A549 treated with Mapracorat at 1 μM for 4 hours (cell line): ENCODE results near the gene SPPL2A. TPM values are rescaled to one million over a fixed set of nuclear protein-coding genes. Genes with fewer than 3 reads are reported as not detected.

Experiments
- total RNA-seq: library from RNA; stranded (reverse); fragments of 200-300 nt; extraction: Qiagen RNA extraction; gene quantifications from 5 replicates; pipeline ENCODE4 v1.2.3, GENCODE V29; 2022

SPPL2A gene, protein sequence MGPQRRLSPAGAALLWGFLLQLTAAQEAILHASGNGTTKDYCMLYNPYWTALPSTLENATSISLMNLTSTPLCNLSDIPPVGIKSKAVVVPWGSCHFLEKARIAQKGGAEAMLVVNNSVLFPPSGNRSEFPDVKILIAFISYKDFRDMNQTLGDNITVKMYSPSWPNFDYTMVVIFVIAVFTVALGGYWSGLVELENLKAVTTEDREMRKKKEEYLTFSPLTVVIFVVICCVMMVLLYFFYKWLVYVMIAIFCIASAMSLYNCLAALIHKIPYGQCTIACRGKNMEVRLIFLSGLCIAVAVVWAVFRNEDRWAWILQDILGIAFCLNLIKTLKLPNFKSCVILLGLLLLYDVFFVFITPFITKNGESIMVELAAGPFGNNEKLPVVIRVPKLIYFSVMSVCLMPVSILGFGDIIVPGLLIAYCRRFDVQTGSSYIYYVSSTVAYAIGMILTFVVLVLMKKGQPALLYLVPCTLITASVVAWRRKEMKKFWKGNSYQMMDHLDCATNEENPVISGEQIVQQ
- total RNA-seq: 77.1 to 103 TPM (median 92.1 TPM) in 5 replicates

DNA sequence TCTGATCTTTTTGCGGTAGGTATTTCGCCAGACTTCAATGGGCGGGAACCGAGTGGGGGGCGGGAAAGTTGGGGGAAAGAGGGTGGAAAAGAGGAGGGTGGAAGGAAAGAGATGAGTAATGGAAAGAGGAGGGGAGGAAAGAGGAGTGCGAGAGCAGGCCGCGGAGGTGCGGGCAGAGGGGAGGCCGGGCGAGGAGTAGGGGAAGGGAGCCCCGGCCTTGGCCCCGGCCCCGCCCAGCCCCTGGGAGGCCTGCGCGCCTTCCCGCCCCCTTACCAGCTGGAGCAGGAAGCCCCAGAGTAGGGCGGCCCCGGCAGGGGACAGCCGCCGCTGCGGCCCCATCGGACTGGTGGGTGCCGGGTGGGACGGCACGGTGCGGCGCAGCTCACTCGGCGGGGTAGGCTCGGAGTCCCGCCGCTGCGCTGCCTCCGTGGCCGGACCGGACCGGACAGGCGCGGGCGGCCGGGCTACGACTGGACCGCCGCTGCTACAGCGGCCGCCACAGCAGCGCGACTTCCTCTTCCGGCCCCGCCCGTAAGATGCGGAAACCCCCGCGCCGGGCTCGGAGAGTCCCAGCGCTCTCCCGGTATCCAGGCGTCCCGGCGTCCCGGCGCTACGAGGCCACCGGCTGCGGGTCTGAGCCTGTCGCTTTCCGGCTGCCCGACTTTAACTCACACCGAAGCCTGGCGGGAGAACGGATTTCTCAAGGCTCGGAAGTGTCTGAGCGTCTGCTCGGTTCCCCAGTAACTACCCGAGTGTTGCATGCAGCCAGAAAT lies at the start of gene SPPL2A:
TSS of gene SPPL2A (minus strand) at position 512 of the 773 bp plus-strand sequence. CDS start at position 339, 173 bp downstream.

DNA sequence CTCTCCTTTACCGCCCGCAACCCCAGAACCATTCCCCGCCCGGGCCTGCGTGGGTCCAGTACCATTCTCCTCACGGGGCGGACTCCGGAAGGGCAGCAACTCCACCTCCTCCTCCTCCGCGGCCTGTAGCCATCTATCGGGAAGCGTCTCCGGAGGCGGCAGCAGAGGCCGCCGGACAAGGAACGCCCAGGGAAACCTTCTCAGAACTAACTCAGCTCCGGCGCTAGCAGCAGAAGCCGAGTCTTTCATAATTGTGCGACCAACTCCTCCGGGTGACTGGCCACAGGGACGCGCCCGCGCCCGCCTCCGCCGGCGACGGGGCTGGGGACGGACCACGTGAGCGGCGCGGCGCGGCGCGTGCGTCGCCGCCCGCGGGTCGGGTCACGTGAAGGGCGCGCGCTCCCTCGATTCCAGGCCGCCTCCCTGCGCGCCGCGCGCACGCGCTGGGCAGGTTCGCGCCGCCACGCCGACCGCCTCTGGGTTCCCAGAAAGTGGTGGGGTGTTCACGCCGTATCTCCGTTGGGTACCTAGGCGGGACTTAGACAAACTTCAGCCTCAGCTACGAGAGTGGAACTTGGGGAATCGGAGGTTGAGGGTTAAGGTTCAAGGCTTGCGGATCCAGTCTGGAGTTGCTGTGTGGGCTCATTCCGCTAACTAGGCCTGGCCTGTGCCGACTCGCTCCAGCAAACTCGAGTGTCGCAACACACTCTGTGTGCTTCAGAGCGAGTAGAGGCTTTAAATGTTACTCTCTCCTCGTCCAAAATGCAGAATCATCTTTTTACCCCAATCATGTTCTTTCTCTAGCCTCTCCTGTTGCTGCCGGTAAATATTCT lies 78.8 kb downstream of the SPPL2A start, which contains the start of gene TRPM7:
TSS of gene TRPM7 (minus strand) at position 329 of the 833 bp plus-strand sequence. CDS start at position 65, 264 bp downstream.

Other genes starting within 250 kb of the SPPL2A start
- gene USP50, start 219.0 kb downstream of the SPPL2A start, total RNA-seq: 0.19 TPM in 1 of 5 replicates, not detected in the others
- 19.2 to 24.5 TPM (median 23.5 TPM) in 5 replicates for gene TRPM7, start 78.9 kb downstream of the SPPL2A start, total RNA-seq
- 7.1 to 9.1 TPM (median 9.1 TPM) in 5 replicates for gene AP4E1, start 143.0 kb upstream of the SPPL2A start, total RNA-seq